Natural killer cell (primary cell): Measurements from ENCODE around the gene TCEAL8. TPM values are rescaled to one million over a fixed set of nuclear protein-coding genes. Genes with fewer than 3 reads are reported as not detected.
"Not testable (repeated sequence)": the region's sequence is repeated elsewhere in the genome, so short reads cannot be mapped to it uniquely, and the experiment has no call there.

Experiments
- ATAC-seq, 3 donors: fragments of 150-1000 bp in 2 of 3; fragments of 200-7000 bp in 1 of 3; cut with Tn5 transposase; 1 replicate in 1 of 3; 2 replicates in 2 of 3; pipeline ENCODE4 v1.10.0; 2021; ENCODE audit warnings: mild to moderate bottlenecking in 2 of 3, moderate library complexity in 2 of 3
- DNase-seq, 2 donors: peaks; one replicate each; pipeline versions ENCODE4 v3.0.0 to v3.0.0-alpha.2; 2013 to 2021; ENCODE audit warnings: mixed read lengths in 1 of 2
- H3K27ac ChIP-seq: one replicate; pipeline ENCODE4 v1.5.1; 2013; ENCODE audit warnings: mild to moderate bottlenecking, low read length
- H3K27me3 ChIP-seq: one replicate; pipeline ENCODE4 v1.6.1; 2013; ENCODE audit warnings: low read length; ENCODE audit not compliant: control insufficient read depth, insufficient read depth
- H3K36me3 ChIP-seq: one replicate; pipeline ENCODE4 v1.6.1; 2013; ENCODE audit warnings: low read length; ENCODE audit not compliant: control insufficient read depth, insufficient read depth
- H3K4me1 ChIP-seq: one replicate; pipeline ENCODE4 v1.6.1; 2013; ENCODE audit warnings: low read length; ENCODE audit not compliant: control insufficient read depth, insufficient read depth
- H3K4me3 ChIP-seq: one replicate; pipeline ENCODE4 v1.5.1; 2013; ENCODE audit warnings: low read length
- H3K9me3 ChIP-seq: one replicate; pipeline ENCODE4 v1.6.1; 2013; ENCODE audit warnings: low read length; ENCODE audit not compliant: control insufficient read depth, insufficient read depth
- H3K27ac Mint-ChIP-seq, 2 donors: one replicate each; pipeline ENCODE4 v1.8.0; 2022; ENCODE audit warnings: mild to moderate bottlenecking in 2 of 2, mixed read lengths in 2 of 2, moderate library complexity in 1 of 2
- H3K27me3 Mint-ChIP-seq, 2 donors: one replicate each; pipeline ENCODE4 v1.8.0; 2022; ENCODE audit warnings: low read depth in 2 of 2, mixed read lengths in 2 of 2
- H3K36me3 Mint-ChIP-seq: one replicate; pipeline ENCODE4 v1.8.0; 2022; ENCODE audit warnings: mixed read lengths
- H3K4me1 Mint-ChIP-seq, 2 donors: one replicate each; pipeline ENCODE4 v1.8.0; 2022; ENCODE audit warnings: mixed read lengths in 2 of 2
- H3K4me3 Mint-ChIP-seq: one replicate; pipeline ENCODE4 v1.8.0; 2022; ENCODE audit warnings: mild to moderate bottlenecking, moderate library complexity, mixed read lengths
- H3K9me3 Mint-ChIP-seq, 2 donors: one replicate each; pipeline ENCODE4 v1.8.0; 2022; ENCODE audit warnings: mixed read lengths in 2 of 2
- CTCF ChIP-seq: fragments of 200-600 bp; IDR thresholded peaks from one replicate; pipeline ENCODE4 v1.8.0; 2022; ENCODE audit warnings: antibody characterized with exemption
- WGBS: methylation state at CpG from one replicate; pipeline ENCODE4 v1.1.7; 2013; ENCODE audit warnings: missing lambda C conversion rate; ENCODE audit not compliant: insufficient coverage; 5-methylcytosine and 5-hydroxymethylcytosine counted together
- intact Hi-C: fragments of 100-400 bp; cut with micrococcal nuclease; formaldehyde crosslinking; loops from one replicate; pipeline ENCODE4 v1.14.2; 2022
- total RNA-seq, 4 donors: library from RNA; stranded (reverse); fragments of 120-200 nt in 1 of 4; gene quantifications; one replicate each; pipeline versions ENCODE4 v1.2.3 to v1.2.4, GENCODE V29; 2013 to 2022

TCEAL8 gene
- total RNA-seq, 3 donors from 2014 or later (not counting 1 experiment from before 2014, with no cell fraction given): 17.2 to 26.5 (median 22.1) TPM

DNA sequence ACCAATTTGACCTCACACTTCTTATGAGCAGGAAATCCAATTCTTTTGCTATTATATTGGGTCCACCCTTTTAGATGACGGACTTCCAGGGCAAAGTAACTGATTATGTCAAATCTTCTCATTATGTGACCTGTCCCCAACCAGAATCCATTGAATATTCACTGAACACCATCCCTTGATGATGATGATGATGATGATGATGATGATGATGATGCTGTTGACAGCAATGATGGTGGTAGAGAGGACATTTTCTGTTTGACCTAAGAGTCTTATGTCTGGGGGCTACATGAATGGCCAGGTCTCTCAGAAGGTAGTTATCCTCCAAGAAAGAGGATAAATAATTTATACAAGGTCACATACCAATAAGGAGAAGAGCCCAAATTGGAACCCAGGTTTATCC, 5.2 kb downstream of the TCEAL8 start:
- no peak for TF ChIP-seq CTCF
- intact Hi-C loops: no loop called here
- Histone ChIP-seq H3K27ac (no peak overlapping the region), H3K9me3 (no peaks in the 10 kb centered on the region), H3K4me3 (no peak overlapping the region), H3K4me1 (peaks cover 8% of the 10 kb centered on the region), H3K36me3 (no peaks in the 10 kb centered on the region), H3K27me3 (no peaks in the 10 kb centered on the region)
- Mint-ChIP-seq H3K4me3 (no peak overlapping the region), H3K27me3 (peaks cover 2 to 16% of the 10 kb centered on the region in 2 donors), H3K36me3 (no peaks in the 10 kb centered on the region), H3K27ac (no peak overlapping the region), H3K4me1 (peaks cover 14 to 19% of the 10 kb centered on the region in 2 donors), H3K9me3 (no peaks in the 10 kb centered on the region)
- DNase-seq (no peak), ATAC-seq (no peak)
- WGBS: no CpG with 5 or more reads among the region's 1 CpG

- Mint-ChIP-seq H3K4me3 (no peak overlapping the region), H3K4me1 (peaks cover 2 to 7% of the 10 kb centered on the region in 2 donors), H3K9me3 (no peaks in the 10 kb centered on the region), H3K27ac (no peak overlapping the region), H3K36me3 (no peaks in the 10 kb centered on the region), H3K27me3 (peaks cover 2 to 16% of the 10 kb centered on the region in 2 donors)
- DNase-seq (peak in 1 of 2 donors; percentile 52), ATAC-seq (peak in 1 of 3 donors; percentile 49)
- peak; percentile 42 for TF ChIP-seq CTCF
- no peak overlapping the region for H3K27ac ChIP-seq
- no peak overlapping the region for H3K4me3 ChIP-seq
- intact Hi-C loops: loop anchor here (1.0 kb wide), 1 partner anchor 37 kb away; no protein-coding TSS in a partner anchor
- peaks cover under 1% of the 10 kb centered on the region for H3K4me1 ChIP-seq
- H3K9me3 ChIP-seq: no peaks in the 10 kb centered on the region
- H3K36me3 ChIP-seq: no peaks in the 10 kb centered on the region
- H3K27me3 ChIP-seq: no peaks in the 10 kb centered on the region
These were observed 6.4 kb downstream of the TCEAL8 start for GRCh38 chrX:103248553-103248952.

- DNase-seq (no peak), ATAC-seq (no peak)
- no peaks in the 10 kb centered on the region for H3K36me3 ChIP-seq
- no peak overlapping the region for H3K27ac ChIP-seq
- no peaks in the 10 kb centered on the region for H3K9me3 ChIP-seq
- Mint-ChIP-seq H3K27ac (no peak overlapping the region), H3K4me1 (no peaks in the 10 kb centered on the region), H3K36me3 (no peaks in the 10 kb centered on the region), H3K9me3 (no peaks in the 10 kb centered on the region), H3K27me3 (peaks cover 14 to 17% of the 10 kb centered on the region in 2 donors), H3K4me3 (no peak overlapping the region)
- no peak for TF ChIP-seq CTCF
- intact Hi-C loops: no loop called here
- no peak overlapping the region for H3K4me3 ChIP-seq
- no peaks in the 10 kb centered on the region for H3K27me3 ChIP-seq
- H3K4me1 ChIP-seq: no peaks in the 10 kb centered on the region
These were observed 14.8 kb downstream of the TCEAL8 start for GRCh38 chrX:103240155-103240554.

DNA sequence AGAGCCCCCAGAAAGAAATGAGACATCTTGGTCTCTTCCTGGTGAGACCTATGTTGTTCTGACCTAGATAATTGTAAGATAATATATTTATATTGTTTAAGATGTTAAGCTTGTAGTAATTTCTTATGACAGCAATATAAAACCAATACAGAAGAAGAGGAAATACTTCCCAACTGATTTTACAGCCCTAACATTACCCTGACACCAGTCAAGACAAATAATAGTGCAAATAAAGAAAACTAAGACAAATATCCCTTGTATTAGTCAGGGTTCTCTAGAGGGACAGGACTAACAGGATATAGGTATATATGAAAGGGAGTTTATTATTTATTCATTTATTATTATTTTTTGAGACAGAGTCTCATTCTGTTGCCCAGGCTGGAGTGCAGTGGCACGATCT, 18.7 kb downstream of the TCEAL8 start:
- no peaks in the 10 kb centered on the region for H3K4me1 Mint-ChIP-seq
- H3K9me3 ChIP-seq: no peaks in the 10 kb centered on the region
- H3K36me3 Mint-ChIP-seq: no peaks in the 10 kb centered on the region
- no peaks in the 10 kb centered on the region for H3K4me1 ChIP-seq
- peaks cover 4 to 21% of the 10 kb centered on the region in 2 donors for H3K27me3 Mint-ChIP-seq
- DNase-seq (no peak), ATAC-seq (no peak)
- intact Hi-C loops: no loop called here
- no peaks in the 10 kb centered on the region for H3K27me3 ChIP-seq
- no peak overlapping the region for H3K4me3 ChIP-seq
- no peak overlapping the region for H3K27ac ChIP-seq
- 83% methylated on average over 1 of the region's 1 CpG for WGBS
- TF ChIP-seq CTCF: no peak
- no peaks in the 10 kb centered on the region for H3K9me3 Mint-ChIP-seq
- no peak overlapping the region for H3K4me3 Mint-ChIP-seq
- H3K36me3 ChIP-seq: no peaks in the 10 kb centered on the region
- no peak overlapping the region for H3K27ac Mint-ChIP-seq

DNA sequence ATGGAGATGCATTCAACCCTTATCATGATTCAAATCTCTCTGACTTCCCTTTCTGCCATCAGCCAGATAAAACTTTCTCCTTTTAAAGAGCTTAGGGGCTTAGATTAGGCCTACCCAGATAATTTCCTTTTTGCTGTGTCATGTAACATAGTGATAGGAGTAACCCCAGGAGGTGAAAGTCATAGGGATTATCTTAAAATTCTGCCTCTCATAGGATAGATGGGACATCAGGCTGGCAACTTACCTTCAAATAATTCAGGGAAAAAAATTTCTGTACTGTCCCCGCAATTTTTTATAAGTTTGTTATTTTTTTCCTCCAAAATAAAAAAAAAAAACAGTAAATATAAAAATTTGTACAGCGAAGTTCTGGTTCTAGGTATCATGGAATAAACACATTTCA, 19.3 kb downstream of the TCEAL8 start:
- H3K4me3 ChIP-seq, H3K36me3 Mint-ChIP-seq, H3K9me3 Mint-ChIP-seq, H3K9me3 ChIP-seq, H3K4me1 Mint-ChIP-seq, intact Hi-C loops, H3K27ac ChIP-seq, ATAC-seq, H3K4me3 Mint-ChIP-seq, H3K27me3 ChIP-seq, H3K27ac Mint-ChIP-seq, H3K4me1 ChIP-seq, H3K36me3 ChIP-seq, DNase-seq: not testable (repeated sequence)
- WGBS: no CpG with 5 or more reads among the region's 2 CpGs
- H3K27me3 Mint-ChIP-seq: peaks cover 4 to 21% of the 10 kb centered on the region in 2 donors
